SU-DHL-6 (cell line): ENCODE results near the gene ASTE1.

Source experiments
- H2AFZ ChIP-seq: fragments of 200-600 bp; sonication (generic); 2 replicates; pipeline ENCODE4 v1.6.1; 2014; ENCODE audit warnings: low read depth, mild to moderate bottlenecking, moderate library complexity, mixed read lengths, antibody characterized with exemption, low read length; ENCODE audit not compliant: severe bottlenecking
- H3F3A ChIP-seq: fragments of 200-600 bp; shearing (Covaris generic); 2 replicates; pipeline ENCODE4 v1.6.0; 2016; ENCODE audit warnings: antibody characterized with exemption, mild to moderate bottlenecking; ENCODE audit not compliant: insufficient read depth
- H3K27ac ChIP-seq: fragments of 200-600 bp; sonication (generic); 2 replicates; pipeline ENCODE4 v1.5.1; 2016; ENCODE audit warnings: low read depth, mild to moderate bottlenecking, low read length, moderate library complexity, mixed read lengths
- H3K27me3 ChIP-seq: fragments of 200-600 bp; sonication (generic), shearing (Covaris generic); 2 replicates; pipeline ENCODE4 v1.6.0; 2014; ENCODE audit warnings: mild to moderate bottlenecking, low read length
- H3K36me3 ChIP-seq: fragments of 200-600 bp; sonication (generic); 2 replicates; pipeline ENCODE4 v1.6.1; 2014; ENCODE audit warnings: mild to moderate bottlenecking, low read length, mixed read lengths
- H3K4me2 ChIP-seq: fragments of 300-600, 200-600 bp; shearing (Covaris generic), sonication (generic); 2 replicates; pipeline ENCODE4 v1.6.0; 2014; ENCODE audit warnings: low read length, low read depth, mild to moderate bottlenecking; ENCODE audit not compliant: poor library complexity, severe bottlenecking
- H3K4me3 ChIP-seq: fragments of 200-600 bp; sonication (generic); 2 replicates; pipeline ENCODE4 v1.5.1; 2014; ENCODE audit warnings: antibody characterized with exemption, low read length, mild to moderate bottlenecking, mixed read lengths; ENCODE audit not compliant: insufficient read depth, poor library complexity, severe bottlenecking
- H3K79me2 ChIP-seq: fragments of 200-600 bp; sonication (generic); 2 replicates; pipeline ENCODE4 v1.6.1; 2014; ENCODE audit warnings: mild to moderate bottlenecking, low read length, moderate library complexity; ENCODE audit not compliant: insufficient read depth
- H3K9ac ChIP-seq: fragments of 200-600 bp; sonication (generic); 2 replicates; pipeline ENCODE4 v1.7.0; 2014; ENCODE audit warnings: mild to moderate bottlenecking, low read length
- H3K9me2 ChIP-seq: fragments of 200-600 bp; sonication (generic); replicated peaks from 2 replicates; pipeline ENCODE4 v1.6.1; 2014; ENCODE audit warnings: low read length; ENCODE audit not compliant: insufficient read depth
- H3K9me3 ChIP-seq: fragments of 200-600 bp; sonication (generic); 2 replicates; pipeline ENCODE4 v1.6.1; 2014; ENCODE audit warnings: low read length, mixed read lengths; ENCODE audit not compliant: insufficient read depth
- H4K20me1 ChIP-seq: fragments of 200-600 bp; sonication (generic); 2 replicates; pipeline ENCODE4 v1.6.1; 2014; ENCODE audit warnings: low read depth, mild to moderate bottlenecking, antibody characterized with exemption, low read length, moderate library complexity, mixed read lengths
- EZH2phosphoT487 ChIP-seq: fragments of 200-600 bp; sonication (generic), shearing (Covaris generic); conservative IDR thresholded peaks from 2 replicates; pipeline ENCODE4 v1.6.1; 2018; ENCODE audit warnings: mild to moderate bottlenecking, antibody characterized with exemption, low read length, moderate library complexity, mixed read lengths
- TF ChIP-seq, protein P1 (sequence below): fragments of 200-600 bp; sonication (generic); IDR thresholded peaks from one replicate; pipeline ENCODE4 v1.5.1; 2017; ENCODE audit warnings: antibody characterized with exemption, mild to moderate bottlenecking, low read length, moderate library complexity; ENCODE audit not compliant: insufficient read depth, poor library complexity, severe bottlenecking

The ASTE1 gene

GRCh38 chr3:131038326-131038725 is 11.7 kb upstream of the ASTE1 start:
- no peaks in the 10 kb centered on the region for H3K27me3 ChIP-seq
- no peaks in the 10 kb centered on the region for H4K20me1 ChIP-seq
- H3K9me2 ChIP-seq: no peaks in the 10 kb centered on the region
- no peak overlapping the region for H3K27ac ChIP-seq
- H3K9ac ChIP-seq: no peak overlapping the region
- TF ChIP-seq EZH2phosphoT487: no peak
- TF ChIP-seq, protein P1, sequence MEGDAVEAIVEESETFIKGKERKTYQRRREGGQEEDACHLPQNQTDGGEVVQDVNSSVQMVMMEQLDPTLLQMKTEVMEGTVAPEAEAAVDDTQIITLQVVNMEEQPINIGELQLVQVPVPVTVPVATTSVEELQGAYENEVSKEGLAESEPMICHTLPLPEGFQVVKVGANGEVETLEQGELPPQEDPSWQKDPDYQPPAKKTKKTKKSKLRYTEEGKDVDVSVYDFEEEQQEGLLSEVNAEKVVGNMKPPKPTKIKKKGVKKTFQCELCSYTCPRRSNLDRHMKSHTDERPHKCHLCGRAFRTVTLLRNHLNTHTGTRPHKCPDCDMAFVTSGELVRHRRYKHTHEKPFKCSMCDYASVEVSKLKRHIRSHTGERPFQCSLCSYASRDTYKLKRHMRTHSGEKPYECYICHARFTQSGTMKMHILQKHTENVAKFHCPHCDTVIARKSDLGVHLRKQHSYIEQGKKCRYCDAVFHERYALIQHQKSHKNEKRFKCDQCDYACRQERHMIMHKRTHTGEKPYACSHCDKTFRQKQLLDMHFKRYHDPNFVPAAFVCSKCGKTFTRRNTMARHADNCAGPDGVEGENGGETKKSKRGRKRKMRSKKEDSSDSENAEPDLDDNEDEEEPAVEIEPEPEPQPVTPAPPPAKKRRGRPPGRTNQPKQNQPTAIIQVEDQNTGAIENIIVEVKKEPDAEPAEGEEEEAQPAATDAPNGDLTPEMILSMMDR: no peak
- no peaks in the 10 kb centered on the region for H3K36me3 ChIP-seq
- no peak overlapping the region for H3K4me3 ChIP-seq
- no peak overlapping the region for H3K4me2 ChIP-seq
- no peaks in the 10 kb centered on the region for H3K9me3 ChIP-seq
- H2AFZ ChIP-seq: no peak overlapping the region
- H3F3A ChIP-seq: no peaks in the 10 kb centered on the region
- H3K79me2 ChIP-seq: no peaks in the 10 kb centered on the region

GRCh38 chr3:131036986-131037385 is 10.4 kb upstream of the ASTE1 start:
- no peak overlapping the region for H3K4me2 ChIP-seq
- H3F3A ChIP-seq: no peaks in the 10 kb centered on the region
- H3K9me2 ChIP-seq: no peaks in the 10 kb centered on the region
- no peaks in the 10 kb centered on the region for H3K36me3 ChIP-seq
- no peaks in the 10 kb centered on the region for H3K27me3 ChIP-seq
- no peak overlapping the region for H2AFZ ChIP-seq
- no peaks in the 10 kb centered on the region for H3K79me2 ChIP-seq
- H3K9me3 ChIP-seq: no peaks in the 10 kb centered on the region
- H3K9ac ChIP-seq: no peak overlapping the region
- TF ChIP-seq, protein P1: no peak
- TF ChIP-seq EZH2phosphoT487: no peak
- H3K4me3 ChIP-seq: no peak overlapping the region
- H4K20me1 ChIP-seq: no peaks in the 10 kb centered on the region
- no peak overlapping the region for H3K27ac ChIP-seq

- Histone ChIP-seq H2AFZ (no peak overlapping the region), H3K9me2 (no peaks in the 10 kb centered on the region), H3F3A (no peaks in the 10 kb centered on the region), H3K9me3 (no peaks in the 10 kb centered on the region), H4K20me1 (no peaks in the 10 kb centered on the region), H3K9ac (no peak overlapping the region), H3K36me3 (no peaks in the 10 kb centered on the region), H3K27ac (no peak overlapping the region), H3K4me3 (no peak overlapping the region), H3K27me3 (no peaks in the 10 kb centered on the region), H3K4me2 (no peak overlapping the region), H3K79me2 (no peaks in the 10 kb centered on the region)
- TF ChIP-seq, protein P1: no peak
- TF ChIP-seq EZH2phosphoT487: no peak
Measured at GRCh38 chr3:131036200-131036816, 9.7 kb upstream of the ASTE1 start.
